Heart right ventricle (tissue), 16 donors: Measurements from ENCODE around the gene PATL2. TPM values are rescaled to one million over a fixed set of nuclear protein-coding genes. Genes with fewer than 3 reads are reported as not detected.

ENCODE experiments used
- ATAC-seq, 8 donors: fragments of 200-7000 bp; cut with Tn5 transposase; one replicate each; pipeline ENCODE4 v1.9.1; 2020; ENCODE audit warnings: mild to moderate bottlenecking in 8 of 8, moderate library complexity in 8 of 8, moderate number of reproducible peaks in 1 of 8
- DNase-seq, 2 donors: peaks; one replicate each; pipeline ENCODE4 v3.0.0-alpha.2; 2020
- H3K27ac ChIP-seq, 10 donors: fragments of 200-600 bp; sonication (generic) in 2 of 10; one replicate each; pipeline versions ENCODE4 v1.5.0 to v1.8.0; 2020 to 2022; ENCODE audit warnings: mild to moderate bottlenecking in 3 of 10
- H3K27me3 ChIP-seq, 7 donors: fragments of 200-600 bp; one replicate each; pipeline ENCODE4 v1.8.0; 2021 to 2022; ENCODE audit warnings: mild to moderate bottlenecking in 2 of 7
- H3K36me3 ChIP-seq, 9 donors: fragments of 200-600 bp; sonication (generic) in 1 of 9; one replicate each; pipeline versions ENCODE4 v1.5.0 to v1.8.0; 2020 to 2022; ENCODE audit warnings: mild to moderate bottlenecking in 2 of 9
- H3K4me1 ChIP-seq, 9 donors: fragments of 200-600 bp; sonication (generic) in 1 of 9; one replicate each; pipeline versions ENCODE4 v1.5.0 to v1.8.0; 2020 to 2022; ENCODE audit warnings: mild to moderate bottlenecking in 4 of 9
- H3K4me3 ChIP-seq, 10 donors: fragments of 200-600 bp; sonication (generic) in 2 of 10; one replicate each; pipeline versions ENCODE4 v1.5.0 to v1.8.0; 2020 to 2022; ENCODE audit warnings: mild to moderate bottlenecking in 7 of 10, moderate library complexity in 2 of 10
- H3K9me3 ChIP-seq, 11 donors: fragments of 200-600 bp in 10 of 11; sonication (generic) in 2 of 11; one replicate each; pipeline versions ENCODE4 v1.5.0 to v1.8.0; 2013 to 2022; ENCODE audit warnings: mild to moderate bottlenecking in 2 of 11, control low read depth in 1 of 11, moderate library complexity in 1 of 11
- CTCF ChIP-seq, 9 donors: fragments of 200-600 bp; sonication (generic) in 2 of 9; IDR thresholded peaks; one replicate each; pipeline versions ENCODE4 v1.5.0 to v1.8.0; 2021 to 2022; ENCODE audit warnings: antibody characterized with exemption in 9 of 9, mild to moderate bottlenecking in 5 of 9, moderate library complexity in 1 of 9
- WGBS, 2 donors: extraction: QIAGEN DNeasy Blood & Tissue Kit; methylation state at CpG; one replicate each; pipeline ENCODE4 v1.1.7; 2013; ENCODE audit warnings: inconsistent platforms in 1 of 2; 5-methylcytosine and 5-hydroxymethylcytosine counted together
- intact Hi-C, 10 donors: fragments of 100-400 bp; cut with DNase I; formaldehyde crosslinking; loops; one replicate each; pipeline versions ENCODE4 v1.11.1 to v1.14.2; 2022
- polyA plus RNA-seq, 2 donors: library from polyadenylated mRNA; stranded (reverse); fragments of 200-250 nt; gene quantifications; one replicate each; pipeline ENCODE4 v1.2.3, GENCODE V29; 2013
- total RNA-seq, 10 donors: library from RNA; stranded (reverse); fragmentation: NEBNext Ultra II Directional in 3 of 10; extraction: Animal tissue kit (Norgen Biotek cat#: 25700) in 3 of 10; gene quantifications; one replicate each; pipeline versions ENCODE4 v1.2.1 to v1.2.4, GENCODE V29; 2021 to 2023
- donor health status: Arrhythmogenic right ventricular cardiomyopathy.
- donor health status: ischemic (EF 13 %, LVEDD 7.1; RV severe dilation, severe dysfunction).
- donor health status: healthy with polysubstance abuse.
- donor health status: DM: no; HTN: yes; CAD: no.
- donor health status: DM: no; HTN: no; CAD: no.
- donor health status: ischemic (EF 25% LVEDD 6.9; RV normal size, moderate dysfunction).
- donor health status: ischemic (EF 25% LVEDD 5.7; RV mildly dilated, moderate dysfunction).
- donor health status: healthy.
- donor health status: DM: yes; HTN: yes; CAD: no.
- donor health status: Ischemic cardiomyopathy.
- donor health status: ischemic (EF 35%, LVEDD 5.7; RV mildly dilated, moderate dysfunction).
- donor health status: nonischemic (EF 11% LVEDD 7.7; RV severe dilation, severe dysfunction).
- donor health status: DM: yes; HTN: yes; CAD: no.
- donor health status: PGD.
- donor health status: ischemic (EF 29% LVEDD 5.4; RV normal size, mild dysfunction).
- donor health status: nonischemic (EF 23%, LVEDD 6.1; RV moderate dilation, normal function).

PATL2 gene
- total and polyA plus RNA-seq, 12 donors, result 0.33 to 8.6 (median 2.7) TPM

GRCh38 chr15:44712346-44713005 lies 1.4 kb upstream of the PATL2 start:
- intact Hi-C loops, result loop anchor here in 2 of 10 donors (2.0 kb wide), 2 partner anchors 14 to 16 kb away; no protein-coding TSS in a partner anchor
- peak; percentile 45 to 92 for DNase-seq

GRCh38 chr15:44711743-44712345 lies 721 bp upstream of the PATL2 start:
- peaks cover 0 to 46% (median 15%) of the 10 kb centered on the region in 9 donors for H3K36me3 ChIP-seq
- ATAC-seq, result peak; percentile 52 to 82 (median 65)
- H3K9me3 ChIP-seq, result no peaks in the 10 kb centered on the region
- peak overlapping the region; percentile 80 to 99 (median 91) for H3K4me3 ChIP-seq
- no peaks in the 10 kb centered on the region for H3K27me3 ChIP-seq
- H3K27ac ChIP-seq, result peak overlapping the region; percentile 95 to 100 (median 99)
- peak in 1 of 2 donors; percentile 51 for DNase-seq
- TF ChIP-seq CTCF (IDR thresholded peaks at IDR 0.05), result no peak
- 1% methylated on average over 46 of the region's 46 CpGs for WGBS, 2 donors
- intact Hi-C loops, result loop anchor here in 7 of 10 donors (1.0 to 2.0 kb wide), 8 partner anchors 15 to 49 kb away; partner anchors contain the start of gene SPG11 (in 2 of the 7)
- peaks cover 5 to 52% (median 37%) of the 10 kb centered on the region in 9 donors for H3K4me1 ChIP-seq

More at GRCh38 chr15:44712346-44713005, 1.4 kb upstream of the PATL2 start:
- peaks cover 5 to 58% (median 41%) of the 10 kb centered on the region in 9 donors for H3K4me1 ChIP-seq
- no peaks in the 10 kb centered on the region for H3K27me3 ChIP-seq
- TF ChIP-seq CTCF (IDR thresholded peaks at IDR 0.05), result no peak
- H3K27ac ChIP-seq, result peak overlapping the region; percentile 95 to 100 (median 99)
- H3K4me3 ChIP-seq, result peak overlapping the region; percentile 80 to 99 (median 91)
- 12 to 19% methylated on average over 24 of the region's 24 CpGs for WGBS, 2 donors
- peak; percentile 57 to 83 (median 71) for ATAC-seq
- peaks cover 0 to 52% (median 22%) of the 10 kb centered on the region in 9 donors for H3K36me3 ChIP-seq
- no peaks in the 10 kb centered on the region for H3K9me3 ChIP-seq

- H3K4me3 ChIP-seq, result peak overlapping the region; percentile 80 to 99 (median 91)
- no peaks in the 10 kb centered on the region for H3K9me3 ChIP-seq
- WGBS, 2 donors, result 23 to 27% methylated on average over 11 of the region's 11 CpGs
- intact Hi-C loops, result loop anchor here in 6 of 10 donors (1.0 to 2.0 kb wide), 7 partner anchors 18 to 48 kb away; partner anchors contain the start of gene SPG11 (in 2 of the 6)
- DNase-seq, result peak in 1 of 2 donors; percentile 48
- H3K27ac ChIP-seq, result peak overlapping the region; percentile 95 to 100 (median 99)
- H3K36me3 ChIP-seq, result peaks cover 0 to 32% (median 2%) of the 10 kb centered on the region in 9 donors
- no peaks in the 10 kb centered on the region for H3K27me3 ChIP-seq
- peaks cover under 1 to 38% (median 24%) of the 10 kb centered on the region in 9 donors for H3K4me1 ChIP-seq
- peak in 5 of 9 donors; percentile 8 to 52 (median 38) for TF ChIP-seq CTCF (IDR thresholded peaks at IDR 0.05)
- peak in 2 of 8 donors; percentile 7 to 15 for ATAC-seq
Observed at GRCh38 chr15:44710236-44711095, 657 bp downstream of the PATL2 start.
